ENCODE measurements around the gene ALDH6A1.
A peak's percentile ranks its signal among the peaks of the same experiment; 100 is the strongest.

The ALDH6A1 gene

DNA sequence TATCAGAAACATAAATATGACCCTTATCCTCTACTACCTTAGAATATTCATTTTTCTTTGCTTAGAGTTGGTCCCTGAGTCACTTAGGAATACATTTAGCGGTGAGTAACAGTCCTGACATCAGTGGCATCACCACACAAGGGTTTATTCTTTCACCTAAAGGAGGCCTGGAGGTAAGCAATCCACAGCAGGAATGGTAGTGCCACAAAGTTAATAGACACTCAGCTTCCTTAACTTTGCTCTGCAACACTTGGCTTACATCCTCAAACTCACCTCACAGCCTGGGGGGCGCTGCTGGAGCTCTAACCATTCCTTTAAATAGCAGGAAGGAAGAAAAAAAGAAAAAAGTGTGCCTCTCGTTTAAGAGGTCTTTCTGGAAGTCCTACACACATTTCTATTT is 36.0 kb downstream of the ALDH6A1 start:
- no peak for DNase-seq

DNA sequence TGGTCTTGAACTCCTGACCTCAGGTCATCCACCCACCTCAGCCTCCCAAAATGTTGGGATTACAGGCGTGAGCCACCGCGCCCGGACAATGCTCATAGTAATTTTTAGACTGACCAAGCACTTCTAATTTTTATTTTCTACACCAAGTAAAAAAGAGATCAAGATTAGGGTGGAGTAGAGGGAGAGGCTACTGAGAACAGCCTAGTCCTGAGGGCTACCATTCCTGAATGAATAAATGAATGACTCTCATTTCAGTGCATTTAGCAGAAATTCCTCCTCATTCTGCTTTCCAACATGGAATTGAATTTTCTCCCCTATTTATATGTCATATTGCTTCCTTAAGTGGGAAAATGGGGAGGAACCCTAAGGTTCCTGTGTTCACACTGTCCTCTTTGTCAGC is 38.7 kb downstream of the ALDH6A1 start:
- DNase-seq, result no peak

DNA sequence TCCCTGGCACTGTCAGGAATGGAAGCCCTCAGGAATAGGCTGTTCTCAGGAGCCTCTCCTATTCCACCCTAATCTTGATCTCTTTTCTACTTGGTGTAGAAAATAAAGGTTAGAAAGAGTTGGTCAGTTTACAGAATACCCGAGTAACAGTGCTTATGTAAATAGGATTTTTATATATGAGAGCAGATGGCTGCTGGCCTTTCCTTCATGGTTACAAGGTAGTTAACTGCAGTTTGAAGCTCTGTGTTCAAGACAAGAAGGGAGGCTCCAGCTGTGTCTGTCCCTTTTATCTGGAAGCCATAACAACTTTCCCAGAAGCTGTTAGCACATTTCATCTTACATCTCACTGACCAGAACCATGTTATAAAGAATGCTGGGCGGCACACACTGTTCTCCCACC is 42.0 kb downstream of the ALDH6A1 start:
- no peak for DNase-seq

DNA sequence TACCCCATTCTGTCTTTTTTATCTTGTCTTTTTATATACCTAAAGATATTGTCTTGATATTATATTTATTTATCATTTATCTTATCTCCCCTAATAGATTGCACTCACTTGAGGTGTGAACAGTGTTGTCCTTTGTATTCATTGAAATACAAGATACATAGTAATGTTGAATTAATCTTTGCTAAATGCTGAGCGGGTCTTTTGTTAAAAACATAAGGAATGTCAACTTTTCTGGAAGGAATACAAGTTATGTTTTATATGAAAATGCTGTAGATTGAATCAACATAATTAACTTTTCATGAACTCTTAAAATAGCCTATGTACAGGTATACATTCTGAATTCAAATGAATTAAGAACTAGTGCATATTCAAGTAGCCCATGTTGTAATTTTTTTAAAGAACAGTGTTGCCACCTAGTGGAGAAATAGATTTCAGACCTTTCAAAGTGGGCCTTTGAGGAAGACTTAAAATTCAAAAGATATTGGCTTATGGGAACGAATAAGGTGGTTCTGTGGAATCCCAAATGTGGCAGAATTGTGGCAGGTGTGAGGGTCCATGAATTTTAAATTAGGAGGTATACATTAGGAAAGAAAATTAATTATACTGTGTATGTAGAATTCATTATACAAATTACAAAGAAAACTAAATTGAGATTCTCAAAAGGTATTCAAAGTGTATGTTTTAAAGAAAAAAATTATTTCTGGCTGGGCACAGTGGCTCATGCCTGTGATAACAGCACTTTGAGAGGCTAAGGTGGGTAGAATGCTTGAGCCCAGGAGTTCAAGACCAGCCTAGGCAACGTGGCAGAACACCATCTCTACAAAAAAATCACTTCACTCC is 46.0 kb downstream of the ALDH6A1 start:
- peak in 1 of 2 donors; percentile 70 for DNase-seq

DNA sequence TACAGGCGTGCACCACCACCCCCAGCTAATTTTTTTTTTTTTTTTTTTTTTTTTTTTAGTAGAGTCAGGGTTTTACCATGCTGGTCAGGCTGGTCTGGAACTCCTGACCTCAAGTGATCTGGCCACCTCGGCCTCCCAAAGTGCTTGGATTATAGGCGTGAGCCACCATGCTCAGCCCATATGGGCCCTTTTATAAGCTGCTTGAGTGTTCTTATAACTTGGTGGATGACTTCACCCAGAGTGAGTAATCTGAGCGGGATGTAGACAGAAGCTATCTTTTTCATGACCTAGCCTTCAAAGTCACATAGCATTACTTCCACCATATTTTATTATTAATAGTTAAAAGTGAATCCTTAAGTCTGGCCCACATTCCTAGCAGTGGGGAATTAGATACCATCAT is 48.7 kb downstream of the ALDH6A1 start:
- DNase-seq, result no peak

- DNase-seq, result no peak
Measured at GRCh38 chr14:74034572-74034971, 49.7 kb downstream of the ALDH6A1 start.

GRCh38 chr14:74029136-74029535 is 55.1 kb downstream of the ALDH6A1 start:
- no peak for DNase-seq

DNA sequence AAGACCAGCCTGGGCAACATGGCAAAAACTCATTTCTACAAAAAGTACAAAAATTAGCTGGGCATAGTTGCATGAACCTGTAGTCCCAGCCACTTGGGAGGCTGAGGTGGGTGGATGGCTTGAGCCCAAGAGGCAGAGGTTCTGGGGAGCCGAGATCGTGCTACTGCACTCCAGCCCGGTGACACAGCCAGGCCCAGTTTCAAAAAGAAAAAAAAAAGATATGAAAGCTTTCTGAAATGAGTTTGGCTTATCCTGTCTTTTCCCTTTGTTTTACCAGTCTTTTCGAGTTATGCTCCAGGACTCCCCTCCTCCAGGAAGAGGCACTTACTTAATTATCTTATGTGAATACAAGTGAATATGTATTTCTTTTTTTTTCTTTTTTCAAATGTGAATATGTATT is 61.9 kb downstream of the ALDH6A1 start:
- no peak for DNase-seq

GRCh38 chr14:74019408-74020137 is 64.7 kb downstream of the ALDH6A1 start:
- DNase-seq, result peak in 1 of 2 donors; percentile 2

- peak; percentile 86 to 88 for DNase-seq
Measured at GRCh38 chr14:74018586-74019407, 65.5 kb downstream of the ALDH6A1 start, which contains the start of the genes BBOF1 and ENTPD5. Gene BBOF1, plus strand, starts transcription at chr14:74019349. Its CDS starts 130 bp downstream, at chr14:74019479. Gene ENTPD5, minus strand, starts transcription at chr14:74019288. Its CDS starts 31,186 bp downstream, at chr14:73988102.

DNA sequence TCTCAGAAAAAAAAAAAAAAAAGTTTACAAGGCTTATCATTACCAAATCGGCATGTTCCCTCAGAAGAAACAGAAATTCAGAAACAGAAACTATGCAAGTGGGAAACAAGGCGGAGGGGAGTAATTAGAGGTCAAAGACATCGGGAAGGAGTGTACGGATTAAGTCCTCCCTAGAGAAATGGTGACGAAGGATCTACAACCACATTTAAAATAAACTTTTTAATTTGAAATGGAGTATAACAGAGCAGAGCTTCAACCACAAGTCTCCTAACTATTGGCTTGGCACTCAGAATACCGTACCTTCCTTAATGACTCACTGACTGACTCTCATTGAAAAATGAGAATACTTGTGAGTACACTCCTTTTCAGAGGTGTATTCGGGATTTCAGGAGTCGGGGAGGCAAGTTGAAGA is 66.1 kb downstream of the ALDH6A1 start:
- DNase-seq, result peak in 1 of 2 donors; percentile 25

- no peak for DNase-seq
Measured at GRCh38 chr14:74015963-74016362, 68.3 kb downstream of the ALDH6A1 start.

- DNase-seq, result no peak
Measured at GRCh38 chr14:74015176-74015575, 69.1 kb downstream of the ALDH6A1 start.

GRCh38 chr14:74014299-74014698 is 70.0 kb downstream of the ALDH6A1 start:
- no peak for DNase-seq

DNA sequence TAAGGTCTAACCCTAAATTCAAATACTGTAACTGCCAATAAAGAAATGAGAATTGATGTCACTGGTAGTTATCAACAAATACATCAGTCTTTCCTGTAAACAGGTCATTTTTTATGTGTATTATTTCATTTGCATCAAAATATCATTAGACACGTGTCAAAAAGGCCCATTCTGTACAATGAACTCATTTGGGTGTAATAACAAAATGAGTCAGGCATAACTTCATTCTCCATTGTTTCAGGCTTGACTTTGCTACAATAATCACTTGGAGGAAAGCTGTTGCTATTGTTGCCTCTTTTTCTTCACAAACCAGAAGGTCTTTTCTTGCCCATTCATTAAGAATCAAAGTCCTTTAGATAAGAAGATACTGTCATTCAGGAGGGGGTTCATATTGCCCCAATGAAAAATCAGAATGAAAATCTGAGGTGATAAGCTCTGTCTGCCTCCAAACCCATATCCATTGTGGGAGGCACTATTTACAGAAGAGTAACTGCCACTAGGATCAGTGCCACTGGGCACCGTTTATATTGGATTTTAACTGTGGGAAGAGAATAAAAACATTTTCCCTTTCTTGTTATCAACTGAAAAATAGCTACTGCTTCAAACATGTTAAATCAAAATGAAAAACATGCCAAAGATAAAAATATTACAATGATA is 75.3 kb downstream of the ALDH6A1 start:
- no peak for DNase-seq
